ENCODE data around the gene FBL.
"Not testable (repeated sequence)": the region's sequence is repeated elsewhere in the genome, so short reads cannot be mapped to it uniquely, and the experiment has no call there.

Gene FBL

DNA sequence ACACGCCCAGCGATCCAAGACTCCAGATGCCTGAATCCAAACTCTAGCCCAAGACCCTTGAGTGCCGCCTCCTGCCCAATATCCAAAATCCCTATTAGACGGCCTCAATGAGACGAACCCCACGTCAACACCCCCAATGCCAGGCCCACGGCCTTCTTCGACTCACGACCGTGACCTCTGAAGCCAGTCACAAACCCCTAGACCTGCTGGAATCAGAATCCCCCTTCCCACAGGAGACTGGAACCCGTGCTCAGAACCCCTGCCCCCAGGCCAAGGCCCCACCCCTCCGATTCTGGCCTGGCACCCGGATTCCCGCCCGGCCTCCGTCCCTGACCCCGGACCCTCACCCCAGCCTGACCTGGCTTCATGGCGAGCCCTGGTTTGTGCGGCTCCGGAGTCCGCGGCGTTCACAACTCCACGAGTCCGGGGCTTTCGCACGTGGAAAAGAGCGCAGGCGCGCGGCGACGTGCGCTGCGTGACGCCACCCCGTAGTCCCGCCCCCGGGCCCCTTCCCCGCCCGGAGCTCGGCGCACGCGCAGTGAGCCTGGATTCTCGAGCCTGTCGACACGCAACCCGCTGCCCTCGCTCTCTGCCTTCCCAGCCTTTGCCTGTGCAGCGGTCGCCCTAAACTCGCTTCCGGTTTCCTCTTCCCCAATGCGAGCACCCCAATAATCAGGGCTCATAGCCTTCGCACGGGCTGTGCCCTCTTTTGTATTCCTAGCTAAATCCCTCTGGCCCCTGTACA, at the start of gene FBL:
TSS of gene FBL (minus strand) at position 447 of the 745 bp plus-strand sequence. CDS start at position 368, 79 bp downstream.
- DNase-seq (ENCODE audit: low read depth in 2 of 2): peak; percentile 99

DNA sequence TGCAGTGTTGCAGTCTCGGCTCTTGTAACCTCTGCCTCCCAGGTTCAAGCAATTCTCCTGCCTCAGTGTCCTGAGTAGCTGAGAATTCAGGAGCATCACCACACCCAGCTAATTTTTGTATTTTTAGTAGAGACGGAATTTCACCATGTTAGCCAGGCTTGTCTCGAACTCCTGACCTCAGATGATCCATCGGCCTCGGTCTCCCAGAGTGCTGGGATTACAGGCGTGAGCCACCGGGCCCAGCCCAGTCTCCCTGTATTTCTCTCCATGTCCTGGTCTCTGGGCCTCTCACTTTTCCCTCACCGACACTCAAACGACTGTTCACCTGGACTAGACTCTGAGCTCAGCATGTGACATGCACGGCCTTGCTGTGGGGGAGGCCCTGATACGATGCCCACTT, 48.9 kb upstream of the FBL start:
- DNase-seq (ENCODE audit: low read depth in 2 of 2): not testable (repeated sequence)

DNA sequence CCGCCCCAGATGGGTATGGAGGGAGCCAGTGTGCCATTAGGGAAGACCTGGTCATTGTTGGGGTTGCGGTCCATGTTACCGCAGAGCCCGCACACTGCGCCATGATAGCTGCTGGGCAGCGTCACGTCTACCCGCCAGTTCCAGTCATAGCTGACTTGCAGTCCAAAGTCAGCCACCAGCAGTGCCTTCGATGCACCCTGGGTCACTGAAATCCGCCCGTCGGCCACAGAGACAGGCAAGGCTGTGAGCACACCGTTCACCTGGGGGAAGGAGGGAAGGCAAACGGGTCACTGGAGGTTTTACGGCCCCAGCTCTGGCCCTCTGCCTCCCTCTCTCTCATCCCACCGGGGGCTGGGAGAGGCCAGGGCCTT, 48.0 kb upstream of the FBL start:
- DNase-seq (ENCODE audit: low read depth in 2 of 2): not testable (repeated sequence)

DNA sequence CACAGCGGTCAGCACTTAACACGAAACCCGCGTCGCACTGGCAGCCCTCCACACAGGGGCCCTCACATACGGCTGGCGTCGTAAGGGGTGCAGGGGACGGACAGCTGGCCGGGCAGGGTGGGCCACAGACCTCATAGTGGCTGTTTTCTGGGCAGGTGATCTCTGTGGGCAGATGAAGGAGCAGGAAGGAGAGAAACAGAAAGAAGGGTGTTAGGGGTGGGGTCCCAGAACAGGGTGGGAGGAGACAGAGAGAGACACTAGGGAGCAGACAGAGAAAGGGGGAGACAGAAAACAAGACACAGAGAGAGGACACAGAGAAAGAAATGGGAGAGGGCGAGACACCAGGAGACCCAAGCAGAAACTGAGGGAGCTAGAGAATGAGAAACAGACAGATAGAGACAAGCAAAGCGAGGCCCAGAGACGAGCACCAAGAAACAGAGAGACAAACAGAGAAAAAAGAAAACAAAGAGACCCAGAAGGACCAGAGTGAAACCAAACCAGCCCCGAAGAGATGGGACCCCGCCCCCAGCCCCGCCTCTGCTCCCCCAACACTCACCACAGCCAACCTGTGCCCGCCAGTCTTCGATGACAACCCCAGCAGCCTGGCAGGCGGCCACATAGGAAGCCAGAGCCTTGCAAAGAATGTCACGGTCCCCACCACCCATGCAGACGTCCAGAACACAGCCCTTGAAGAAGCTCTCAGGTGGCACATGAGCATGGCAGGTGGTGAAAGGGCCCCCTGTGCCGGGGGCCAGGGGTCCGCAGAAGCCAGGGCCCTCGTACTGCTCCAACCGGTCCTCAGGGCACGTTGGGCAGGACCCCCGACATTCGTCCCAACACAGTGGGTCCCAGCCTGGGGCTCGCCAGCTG, 47.4 kb upstream of the FBL start:
- peak in 1 of 2 donors; percentile 28 for DNase-seq (ENCODE audit: low read depth in 2 of 2)

DNA sequence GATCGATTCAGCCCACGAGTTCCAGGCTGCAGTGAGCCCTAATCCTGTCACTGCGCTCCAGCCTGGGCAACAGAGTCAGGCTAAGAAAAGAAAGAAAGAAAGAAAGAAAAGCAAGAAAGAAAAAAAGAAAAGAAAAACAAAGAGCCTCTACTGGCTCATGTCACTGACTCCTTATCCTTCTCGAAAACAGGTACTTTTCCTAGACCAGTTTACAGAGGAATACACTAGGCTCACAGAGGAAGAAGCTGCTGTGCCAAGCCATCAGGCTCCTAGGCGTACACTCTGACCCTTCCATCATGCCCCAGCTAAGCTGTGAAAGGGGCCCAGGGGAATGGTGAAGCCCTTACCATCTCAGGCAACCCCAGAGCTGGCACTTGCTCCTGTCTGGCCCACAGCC, 46.3 kb upstream of the FBL start:
- DNase-seq (ENCODE audit: low read depth in 2 of 2): not testable (repeated sequence)

DNA sequence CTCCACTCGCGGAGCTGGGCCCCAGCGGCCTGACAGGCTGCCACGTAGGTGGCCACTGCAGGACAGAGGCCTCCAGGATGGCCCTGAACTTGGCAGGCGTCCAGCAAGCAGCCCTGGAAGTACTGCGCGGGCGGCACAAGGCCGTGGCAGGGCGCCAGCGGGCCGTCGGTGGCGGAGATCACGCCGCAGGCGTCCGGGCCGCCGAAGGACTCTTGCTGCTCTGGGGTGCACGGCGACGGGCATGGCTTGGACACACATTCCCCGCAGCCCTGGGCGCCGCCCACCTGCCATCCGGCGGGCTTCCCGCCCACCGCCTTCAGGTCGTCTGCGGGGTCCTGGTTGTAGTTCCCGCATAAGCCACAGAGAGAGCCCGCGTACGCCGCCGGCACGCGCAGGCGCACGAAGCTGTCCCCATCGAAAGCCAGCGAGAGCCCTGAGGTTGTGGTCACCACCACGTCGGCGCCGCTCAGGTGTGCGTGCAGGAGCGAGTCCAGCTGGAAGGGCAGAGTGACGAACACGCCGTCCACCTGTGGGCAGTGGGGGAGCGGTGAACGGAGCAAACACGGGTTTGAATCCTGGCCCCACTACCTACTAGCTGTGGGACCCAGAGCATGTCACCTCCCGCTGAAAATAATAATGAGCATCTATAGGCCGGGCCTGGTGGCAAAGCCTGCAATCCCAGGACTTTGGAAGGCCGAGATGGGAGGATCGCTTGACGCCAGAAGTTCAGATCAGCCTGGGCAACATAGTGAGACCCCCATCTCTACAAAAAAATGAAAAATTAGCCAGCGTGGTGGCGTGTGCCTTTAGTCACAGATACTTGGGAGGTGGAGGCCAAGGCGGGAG, 45.7 kb upstream of the FBL start:
- DNase-seq (ENCODE audit: low read depth in 2 of 2): not testable (repeated sequence)

DNA sequence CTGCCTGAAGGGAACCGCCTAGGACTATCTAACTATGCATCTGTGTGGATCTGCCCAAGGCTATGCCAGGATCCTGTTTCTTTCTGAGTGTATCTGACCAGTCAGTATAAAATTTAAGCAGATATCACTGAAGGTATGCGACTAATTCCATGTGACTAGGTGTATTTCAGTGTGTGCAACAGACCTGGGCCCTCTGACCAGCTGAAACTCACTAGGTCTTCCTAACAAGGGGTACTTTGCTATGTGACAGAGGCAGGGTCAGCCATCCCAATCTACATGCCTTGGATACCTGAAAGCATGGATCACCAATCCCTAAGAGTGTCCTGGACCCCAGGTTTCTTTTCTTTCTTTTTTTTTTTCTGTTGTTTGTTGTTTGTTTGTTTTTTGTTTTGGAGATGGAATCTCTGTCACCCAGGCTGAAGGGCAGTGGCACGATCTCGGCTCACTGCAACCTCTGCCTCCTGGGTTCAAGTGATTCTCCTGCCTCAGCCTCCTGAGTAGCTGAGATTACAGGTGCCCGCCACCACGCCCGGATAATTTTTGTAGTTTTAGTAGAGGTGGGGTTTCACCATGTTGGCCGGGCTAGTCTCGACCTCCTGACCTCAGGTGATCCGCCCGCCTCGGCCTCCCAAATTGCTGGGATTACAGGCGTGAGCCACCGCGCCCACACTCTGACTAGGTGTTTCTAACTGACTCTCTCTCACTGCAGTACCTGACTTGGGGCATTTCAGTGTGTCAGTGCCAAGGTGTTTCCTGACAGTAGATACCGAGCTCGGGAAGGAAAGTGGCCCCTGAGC, 44.8 kb upstream of the FBL start:
- no peak for DNase-seq (ENCODE audit: low read depth in 2 of 2)

DNA sequence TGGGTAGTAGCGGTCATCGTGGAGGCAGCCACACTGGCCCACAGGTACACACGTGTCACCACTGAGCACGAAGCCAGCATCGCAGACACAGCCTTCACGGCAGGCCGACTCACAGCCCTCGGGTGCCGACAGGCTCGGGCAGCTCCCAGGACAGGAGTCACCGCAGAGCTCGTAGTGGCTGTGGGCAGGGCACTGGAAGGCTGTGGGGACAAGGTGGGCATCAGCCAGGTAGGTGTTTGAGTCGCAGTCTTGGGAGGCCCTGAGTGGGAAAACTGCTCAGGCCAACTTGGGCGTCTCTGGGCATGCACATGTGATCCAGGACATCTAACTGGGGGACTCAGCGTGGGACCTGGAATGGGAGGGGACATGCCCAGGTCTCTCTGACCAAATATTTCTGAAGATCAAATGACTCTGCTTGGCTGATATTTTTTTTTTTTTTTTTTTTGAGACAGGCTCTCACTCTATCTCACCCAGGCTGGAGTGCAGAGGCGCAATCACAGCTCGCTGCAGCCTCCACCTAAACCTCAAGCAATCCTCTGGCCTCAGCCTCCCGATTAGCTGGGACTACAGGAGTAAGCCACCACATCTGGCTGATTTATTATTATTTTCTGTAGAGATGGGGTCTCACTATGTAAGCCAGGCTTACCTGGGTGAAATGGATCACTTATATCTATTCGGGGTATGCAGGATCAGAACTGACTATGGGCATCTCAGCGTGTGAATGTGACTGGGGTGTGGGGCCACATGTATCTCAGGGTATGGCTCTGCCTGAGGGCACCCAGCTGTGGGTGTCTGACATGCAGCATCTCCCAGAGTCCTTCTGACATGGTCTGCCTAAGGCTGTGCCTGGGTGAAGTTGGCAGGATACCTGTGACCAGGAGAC, 43.9 kb upstream of the FBL start:
- DNase-seq (ENCODE audit: low read depth in 2 of 2): not testable (repeated sequence)

DNA sequence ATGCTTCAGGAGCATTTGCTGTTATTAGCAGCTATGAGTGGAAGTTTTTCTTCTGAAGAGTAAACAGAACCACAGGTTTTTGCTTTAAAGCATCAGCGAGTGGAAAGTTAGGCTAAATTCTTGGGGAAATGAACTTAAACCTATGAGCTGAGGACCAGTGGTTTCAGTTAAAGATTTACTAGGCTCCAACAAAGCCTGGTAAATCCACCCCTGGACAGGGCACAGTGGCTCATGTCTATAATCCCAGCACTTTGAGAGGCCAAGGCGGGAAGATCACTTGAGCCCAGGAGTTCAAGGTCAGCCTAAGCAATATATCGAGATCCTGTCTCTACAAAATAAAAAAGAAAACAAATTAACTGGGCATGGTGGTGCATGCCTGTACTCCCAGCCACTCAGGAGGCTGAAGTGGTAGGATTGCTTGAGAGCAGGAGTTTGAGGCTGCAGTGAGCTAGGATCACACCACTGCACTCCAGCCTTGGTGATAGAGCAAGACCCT, 41.3 kb upstream of the FBL start:
- DNase-seq (ENCODE audit: low read depth in 2 of 2): not testable (repeated sequence)

DNA sequence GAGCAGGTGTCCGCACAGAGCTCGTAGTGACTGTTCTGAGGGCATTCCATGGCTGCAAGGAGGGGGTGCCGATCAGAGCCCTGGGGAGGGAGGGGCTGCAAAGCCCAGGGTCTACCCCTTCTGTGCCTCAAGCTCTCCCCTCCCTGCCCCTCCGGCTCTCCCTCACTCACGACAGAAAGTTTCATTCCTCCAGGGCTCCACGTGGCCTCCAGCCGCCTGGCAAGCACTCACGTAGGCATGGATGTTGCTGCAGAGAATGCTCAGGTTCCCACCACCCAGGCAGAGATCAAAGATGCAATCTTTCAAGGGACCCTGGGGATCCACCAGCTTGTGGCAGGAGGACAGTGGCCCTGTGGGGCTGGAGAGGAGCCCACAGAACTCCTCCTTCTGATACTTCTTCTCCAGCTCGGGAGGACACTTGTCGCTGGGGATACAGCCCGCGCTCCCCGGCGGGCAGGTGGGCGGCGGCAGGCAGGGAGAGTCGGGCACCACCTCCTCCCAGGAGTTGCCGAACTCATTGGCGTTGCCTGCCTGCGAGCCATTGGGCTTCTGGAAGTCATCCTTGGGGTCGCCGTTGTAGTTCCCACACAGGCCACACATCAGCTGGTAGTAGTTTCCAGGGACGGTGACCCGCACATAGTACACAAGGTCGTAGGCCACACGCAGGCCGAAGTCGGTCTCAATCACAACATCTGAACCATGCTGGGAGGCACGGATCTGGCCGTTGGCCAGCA, 39.8 kb upstream of the FBL start:
- DNase-seq (ENCODE audit: low read depth in 2 of 2): not testable (repeated sequence)

DNA sequence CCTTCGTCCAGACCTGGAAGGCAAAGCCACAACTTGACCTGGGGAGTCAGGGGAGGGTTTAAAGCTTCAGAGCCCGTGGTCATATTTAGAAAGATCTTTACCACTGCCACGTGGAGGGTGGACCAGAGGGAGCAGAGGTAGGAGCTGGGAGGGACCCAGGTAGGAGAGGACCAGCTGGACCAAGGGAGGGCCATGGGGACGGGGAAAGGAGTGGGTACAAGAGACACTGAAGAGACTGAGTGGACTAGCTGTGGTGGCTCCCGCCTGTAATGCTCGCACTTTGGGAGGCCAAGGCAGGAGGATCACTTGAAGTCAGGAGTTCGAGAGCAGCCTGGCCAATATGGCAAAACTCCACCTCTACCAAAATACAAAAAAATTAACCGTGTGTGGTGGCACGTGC, 38.5 kb upstream of the FBL start:
- DNase-seq (ENCODE audit: low read depth in 2 of 2): not testable (repeated sequence)

DNA sequence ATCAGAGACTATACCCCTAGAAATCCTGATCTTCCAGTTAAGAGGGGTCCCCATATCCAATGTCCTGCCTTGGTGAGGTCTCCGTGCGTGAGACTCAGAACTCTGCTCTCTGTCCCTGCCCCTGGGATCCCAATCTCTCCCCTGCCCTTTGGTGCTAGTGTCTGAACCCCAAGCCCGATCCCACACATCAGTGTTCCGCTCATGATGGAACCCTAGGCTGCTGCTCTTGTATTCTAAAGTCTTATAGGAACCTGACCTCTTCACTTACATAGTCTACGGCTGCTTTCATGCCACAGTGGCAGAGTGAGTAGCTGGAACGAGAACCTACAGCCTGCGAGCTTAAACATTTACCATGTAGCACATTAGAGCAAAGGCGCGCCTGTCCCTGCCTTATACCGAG, 36.5 kb upstream of the FBL start:
- not testable (repeated sequence) for DNase-seq (ENCODE audit: low read depth in 2 of 2)

DNA sequence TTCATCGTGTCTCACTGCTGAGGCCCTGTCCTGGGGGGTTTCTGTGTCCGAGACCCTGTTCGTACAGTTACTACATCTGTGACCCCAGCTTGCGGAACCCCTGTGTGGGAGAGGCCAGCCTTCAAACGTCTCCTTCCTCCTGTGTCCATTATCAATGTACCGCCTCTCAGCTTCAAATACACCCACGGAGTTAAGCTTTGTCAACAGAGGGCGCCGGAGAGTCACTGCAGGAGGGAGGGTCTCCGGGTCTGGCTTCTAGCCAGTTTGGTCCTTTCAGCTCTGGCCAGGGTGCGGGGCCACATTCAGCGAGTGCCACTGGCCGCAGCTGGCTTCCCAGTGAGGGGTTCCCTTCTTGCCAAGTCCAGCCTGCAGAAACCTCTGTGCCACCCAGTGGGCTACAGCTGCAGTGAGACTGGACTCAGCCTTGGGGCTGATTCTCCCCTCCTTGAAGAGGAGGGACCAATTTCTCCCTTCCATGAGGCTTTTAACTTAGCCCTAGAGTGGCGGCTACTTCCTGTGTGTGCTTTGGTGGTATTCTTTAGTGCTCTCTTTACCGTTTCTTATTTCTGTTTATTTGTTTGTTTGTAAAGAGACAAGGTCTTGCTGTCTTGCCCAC, 35.4 kb upstream of the FBL start:
- not testable (repeated sequence) for DNase-seq (ENCODE audit: low read depth in 2 of 2)

DNA sequence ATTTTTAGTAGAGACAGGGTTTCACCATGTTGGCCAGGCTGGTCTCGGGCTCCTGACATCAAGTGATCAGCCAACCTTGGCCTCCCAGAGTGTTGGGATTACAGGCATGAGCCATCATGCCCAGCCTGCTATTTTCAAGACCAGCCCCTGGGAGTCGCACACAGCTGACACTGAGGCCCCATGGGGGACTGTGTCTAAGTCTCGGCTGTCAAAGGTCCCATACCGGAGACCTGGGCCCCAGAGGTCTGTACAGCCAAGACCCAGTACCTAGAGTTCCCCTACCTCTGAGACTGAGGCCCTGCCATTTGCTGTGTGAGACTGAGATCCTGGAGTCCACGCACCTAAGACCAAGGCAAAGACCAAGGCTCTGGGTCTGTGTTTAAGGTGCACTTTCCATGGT, 34.1 kb upstream of the FBL start:
- DNase-seq (ENCODE audit: low read depth in 2 of 2): not testable (repeated sequence)

DNA sequence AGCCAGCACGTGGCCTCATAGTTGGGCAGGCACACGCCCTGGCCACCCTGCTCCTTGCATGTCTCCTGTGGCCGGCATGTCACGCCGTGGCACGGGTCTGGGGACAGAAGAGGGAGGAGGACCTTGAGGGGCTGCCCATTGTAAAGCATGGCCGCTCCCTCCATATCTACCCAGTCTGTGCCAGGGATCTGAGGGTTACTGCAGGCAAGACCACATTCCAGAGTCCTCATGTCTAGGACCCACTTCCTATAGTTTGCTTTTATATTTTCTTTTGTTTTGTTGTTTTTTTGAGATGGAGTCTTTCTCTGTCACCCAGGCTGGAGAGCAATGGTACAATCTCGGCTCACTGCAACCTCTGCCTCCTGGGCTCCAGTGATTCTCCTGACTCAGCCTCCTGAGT, 33.6 kb upstream of the FBL start:
- DNase-seq (ENCODE audit: low read depth in 2 of 2): not testable (repeated sequence)

DNA sequence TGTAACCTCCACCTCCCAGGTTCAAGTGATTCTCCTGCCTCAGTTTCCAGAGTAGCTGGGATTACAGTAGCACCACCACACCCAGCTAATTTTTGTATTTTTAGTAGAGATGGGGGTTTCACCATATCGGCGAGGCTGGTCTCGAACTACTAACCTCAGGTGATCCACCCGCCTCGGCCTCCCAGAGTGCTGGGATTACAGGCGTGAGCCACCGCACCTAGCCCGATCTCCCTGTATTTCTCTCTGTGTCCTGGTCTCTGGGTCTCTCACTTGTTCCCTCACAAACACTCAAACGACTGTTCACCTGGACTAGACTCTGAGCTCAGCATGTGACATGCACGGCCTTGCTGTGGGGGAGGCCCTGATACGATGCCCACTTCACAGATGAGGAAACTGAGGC, 32.7 kb upstream of the FBL start:
- DNase-seq (ENCODE audit: low read depth in 2 of 2): not testable (repeated sequence)

DNA sequence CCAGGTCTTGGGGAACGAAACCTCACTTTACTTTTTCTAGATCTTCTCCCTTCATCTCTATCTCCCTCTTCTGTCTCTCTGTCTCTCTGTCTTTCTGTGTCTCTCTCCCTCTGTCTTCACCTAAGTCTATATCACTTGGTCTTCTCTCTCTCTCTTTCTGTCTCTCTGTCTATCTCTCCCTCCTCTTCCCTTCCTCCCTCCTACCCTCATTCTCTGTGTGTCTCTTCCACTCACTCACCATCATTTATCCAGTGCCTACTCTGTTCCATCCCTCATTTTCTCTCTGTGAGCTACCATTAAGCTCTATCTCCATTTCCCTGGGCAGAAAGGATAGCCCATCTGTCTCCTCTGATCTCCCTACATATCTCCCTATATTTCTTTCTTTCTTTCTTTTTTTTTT, 32.2 kb upstream of the FBL start:
- DNase-seq (ENCODE audit: low read depth in 2 of 2): no peak

DNA sequence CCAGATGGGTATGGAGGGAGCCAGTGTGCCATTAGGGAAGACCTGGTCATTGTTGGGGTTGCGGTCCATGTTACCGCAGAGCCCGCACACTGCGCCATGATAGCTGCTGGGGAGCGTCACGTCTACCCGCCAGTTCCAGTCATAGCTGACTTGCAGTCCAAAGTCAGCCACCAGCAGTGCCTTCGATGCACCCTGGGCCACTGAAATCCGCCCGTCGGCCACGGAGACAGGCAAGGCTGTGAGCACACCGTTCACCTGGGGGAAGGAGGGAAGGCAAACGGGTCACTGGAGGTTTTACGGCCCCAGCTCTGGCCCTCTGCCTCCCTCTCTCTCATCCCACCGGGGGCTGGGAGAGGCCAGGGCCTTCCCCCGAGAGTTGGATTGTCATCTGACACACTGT, 31.8 kb upstream of the FBL start:
- DNase-seq (ENCODE audit: low read depth in 2 of 2): not testable (repeated sequence)

DNA sequence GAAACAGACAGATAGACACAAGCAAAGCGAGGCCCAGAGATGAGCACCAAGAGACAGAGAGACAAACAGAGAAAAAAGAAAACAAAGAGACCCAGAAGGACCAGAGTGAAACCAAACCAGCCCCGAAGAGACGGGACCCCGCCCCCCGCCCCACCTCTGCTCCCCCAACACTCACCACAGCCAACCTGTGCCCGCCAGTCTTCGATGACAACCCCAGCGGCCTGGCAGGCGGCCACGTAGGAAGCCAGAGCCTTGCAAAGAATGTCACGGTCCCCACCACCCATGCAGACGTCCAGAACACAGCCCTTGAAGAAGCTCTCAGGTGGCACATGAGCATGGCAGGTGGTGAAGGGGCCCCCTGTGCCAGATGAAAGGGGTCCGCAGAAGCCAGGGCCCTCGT, 31.3 kb upstream of the FBL start:
- DNase-seq (ENCODE audit: low read depth in 2 of 2): not testable (repeated sequence)

Measured in stimulated activated CD4-positive, alpha-beta T cell treated with anti-CD3 and anti-CD28 coated beads, Interleukin-1b, Interleukin-23, amount 100 ng/mL, for 4 hours (primary cell).